ENCODE data around the gene ATP6V0C.

GRCh38 chr16:2527071-2527783, 13.5 kb downstream of the ATP6V0C start:
- TF ChIP-seq, protein P1, sequence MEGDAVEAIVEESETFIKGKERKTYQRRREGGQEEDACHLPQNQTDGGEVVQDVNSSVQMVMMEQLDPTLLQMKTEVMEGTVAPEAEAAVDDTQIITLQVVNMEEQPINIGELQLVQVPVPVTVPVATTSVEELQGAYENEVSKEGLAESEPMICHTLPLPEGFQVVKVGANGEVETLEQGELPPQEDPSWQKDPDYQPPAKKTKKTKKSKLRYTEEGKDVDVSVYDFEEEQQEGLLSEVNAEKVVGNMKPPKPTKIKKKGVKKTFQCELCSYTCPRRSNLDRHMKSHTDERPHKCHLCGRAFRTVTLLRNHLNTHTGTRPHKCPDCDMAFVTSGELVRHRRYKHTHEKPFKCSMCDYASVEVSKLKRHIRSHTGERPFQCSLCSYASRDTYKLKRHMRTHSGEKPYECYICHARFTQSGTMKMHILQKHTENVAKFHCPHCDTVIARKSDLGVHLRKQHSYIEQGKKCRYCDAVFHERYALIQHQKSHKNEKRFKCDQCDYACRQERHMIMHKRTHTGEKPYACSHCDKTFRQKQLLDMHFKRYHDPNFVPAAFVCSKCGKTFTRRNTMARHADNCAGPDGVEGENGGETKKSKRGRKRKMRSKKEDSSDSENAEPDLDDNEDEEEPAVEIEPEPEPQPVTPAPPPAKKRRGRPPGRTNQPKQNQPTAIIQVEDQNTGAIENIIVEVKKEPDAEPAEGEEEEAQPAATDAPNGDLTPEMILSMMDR (IDR thresholded peaks at IDR 0.05; ENCODE audit: poor library complexity): no peak
- TF ChIP-seq EZH2 (IDR thresholded peaks at IDR 0.05; ENCODE audit: borderline replicate concordance): no peak
